Caco-2 (cell line): ENCODE measurements around the gene EPB41. TPM values are rescaled to one million over a fixed set of nuclear protein-coding genes. Genes with fewer than 3 reads are reported as not detected.

Experiments used
- BruUV-seq: library from RNA; stranded (reverse); fragments of 400-500 nt; replicated peaks from 2 replicates; lab custom pipeline; 2021; lab: Mats Ljungman, UMichigan
- CTCF ChIA-PET: fragments of 300-600 bp; sonication (Branson Sonifier 250); formaldehyde crosslinking; loops from one replicate; lab custom pipeline; 2022; ENCODE audit warnings: antibody characterized with exemption; lab: Charles Lee
- POLR2A ChIA-PET: fragments of 300-600 bp; sonication (Branson Sonifier 250); formaldehyde crosslinking; loops from one replicate; lab custom pipeline; 2022; ENCODE audit warnings: antibody characterized with exemption; lab: Charles Lee
- DNase-seq, 2 experiments: peaks; one replicate each; pipeline versions ENCODE4 v3.0.0 to v3.0.0-alpha.2; 2020 to 2022
- H3K27me3 ChIP-seq: replicated peaks from 2 replicates; pipeline ENCODE4 v1.6.0; 2011; ENCODE audit warnings: low read length; ENCODE audit not compliant: control insufficient read depth, insufficient read depth
- H3K36me3 ChIP-seq: 2 replicates; pipeline ENCODE4 v1.5.1; 2011; ENCODE audit warnings: low read length; ENCODE audit not compliant: control insufficient read depth, insufficient read depth
- H3K4me1 ChIP-seq: fragments of 250-450 bp; sonication (Bioruptor Pico); 2 replicates; pipeline ENCODE4 v1.5.1; 2020; ENCODE audit warnings: mild to moderate bottlenecking
- H3K4me3 ChIP-seq: 2 replicates; pipeline ENCODE4 v1.5.1; 2011; ENCODE audit warnings: low read depth, mild to moderate bottlenecking, control low read depth, low read length
- H3K9me3 ChIP-seq: fragments of 250-450 bp; sonication (Bioruptor Pico); 2 replicates; pipeline ENCODE4 v1.5.1; 2020; ENCODE audit warnings: mild to moderate bottlenecking, moderate library complexity
- H3K27ac Mint-ChIP-seq: one replicate; pipeline ENCODE4 v1.8.0; 2022; ENCODE audit warnings: mixed read lengths; ENCODE audit not compliant: unreplicated experiment
- H3K27me3 Mint-ChIP-seq: one replicate; pipeline ENCODE4 v1.8.0; 2022; ENCODE audit warnings: mixed read lengths; ENCODE audit not compliant: insufficient read depth, unreplicated experiment
- H3K36me3 Mint-ChIP-seq: one replicate; pipeline ENCODE4 v1.8.0; 2022; ENCODE audit warnings: mild to moderate bottlenecking, mixed read lengths; ENCODE audit not compliant: insufficient read depth, unreplicated experiment
- H3K4me1 Mint-ChIP-seq: one replicate; pipeline ENCODE4 v1.8.0; 2022; ENCODE audit warnings: low read depth, mixed read lengths; ENCODE audit not compliant: unreplicated experiment
- H3K4me3 Mint-ChIP-seq: one replicate; pipeline ENCODE4 v1.8.0; 2022; ENCODE audit warnings: mild to moderate bottlenecking, moderate library complexity, mixed read lengths; ENCODE audit not compliant: unreplicated experiment
- H3K9me3 Mint-ChIP-seq: one replicate; pipeline ENCODE4 v1.8.0; 2022; ENCODE audit warnings: mixed read lengths; ENCODE audit not compliant: unreplicated experiment
- CTCF ChIP-seq, 2 experiments: fragments of 200-600 bp in 1 of 2; IDR thresholded peaks; 1 replicate in 1 of 2; 2 replicates in 1 of 2; pipeline versions ENCODE4 v1.5.1 to v1.8.0; 2011 to 2022; ENCODE audit warnings: antibody characterized with exemption in 1 of 2, control low read depth in 1 of 2, inconsistent platforms in 1 of 2, low read depth in 1 of 2, low read length in 1 of 2, mild to moderate bottlenecking in 1 of 2, moderate library complexity in 1 of 2; ENCODE audit not compliant: insufficient read depth in 1 of 2, severe bottlenecking in 1 of 2, unreplicated experiment in 1 of 2
- intact Hi-C: fragments of 100-400 bp; cut with micrococcal nuclease; formaldehyde crosslinking; loops from one replicate; pipeline ENCODE4 v1.10.0; 2022; ENCODE audit not compliant: unreplicated experiment
- total RNA-seq: library from RNA; stranded (reverse); gene quantifications from 2 replicates; pipeline ENCODE4 v1.2.3, GENCODE V29; 2022

Gene EPB41
- total RNA-seq, 1 experiment from 2014 or later = 29.5 TPM

GRCh38 chr1:28883242-28883616, 31.1 kb upstream of the EPB41 start:
- TF ChIP-seq CTCF (IDR thresholded peaks at IDR 0.05; ENCODE audit: insufficient read depth in 1 of 2, low read depth in 1 of 2, low read length in 1 of 2, severe bottlenecking in 1 of 2, unreplicated experiment in 1 of 2) = no peak
- peaks cover 17% of the 10 kb centered on the region for H3K4me1 ChIP-seq

GRCh38 chr1:28885472-28885877, 28.9 kb upstream of the EPB41 start:
- Mint-ChIP-seq H3K27me3 (no peaks in the 10 kb centered on the region), H3K9me3 (no peaks in the 10 kb centered on the region), H3K36me3 (peaks cover 20% of the 10 kb centered on the region), H3K27ac (no peak overlapping the region), H3K4me3 (no peak overlapping the region), H3K4me1 (peaks cover 24% of the 10 kb centered on the region)
- ChIA-PET CTCF (interaction anchor here (0.6 to 1.6 kb wide), 4 partner anchors 41 to 317 kb away, joined by 4 to 7 read pairs (median 5); no protein-coding TSS in a partner anchor), POLR2A (no interaction called here)
- intact Hi-C loops = no loop called here
- H3K36me3 ChIP-seq = no peaks in the 10 kb centered on the region; the same call in 1 of the 2 replicates
- H3K27me3 ChIP-seq = no peaks in the 10 kb centered on the region
- no peak overlapping the region for H3K4me3 ChIP-seq
- TF ChIP-seq CTCF (IDR thresholded peaks at IDR 0.05; ENCODE audit: insufficient read depth in 1 of 2, low read depth in 1 of 2, low read length in 1 of 2, severe bottlenecking in 1 of 2, unreplicated experiment in 1 of 2) = no peak
- DNase-seq = no peak
- H3K4me1 ChIP-seq = peaks cover 17% of the 10 kb centered on the region
- BruUV-seq = no TSS peak
- no peaks in the 10 kb centered on the region for H3K9me3 ChIP-seq

More at GRCh38 chr1:28883242-28883616, 31.1 kb upstream of the EPB41 start:
- BruUV-seq = no TSS peak
- Mint-ChIP-seq H3K27me3 (no peaks in the 10 kb centered on the region), H3K4me3 (no peak overlapping the region), H3K4me1 (peaks cover 24% of the 10 kb centered on the region), H3K27ac (no peak overlapping the region), H3K9me3 (no peaks in the 10 kb centered on the region), H3K36me3 (peaks cover 20% of the 10 kb centered on the region)
- Histone ChIP-seq H3K27me3 (no peaks in the 10 kb centered on the region), H3K4me3 (no peak overlapping the region), H3K36me3 (no peaks in the 10 kb centered on the region), H3K9me3 (no peaks in the 10 kb centered on the region)
- ChIA-PET CTCF (no interaction called here), POLR2A (no interaction called here)
- no peak for DNase-seq
- intact Hi-C loops = loop anchor here (2.0 kb wide), 1 partner anchor 234 kb away; no protein-coding TSS in a partner anchor

DNA sequence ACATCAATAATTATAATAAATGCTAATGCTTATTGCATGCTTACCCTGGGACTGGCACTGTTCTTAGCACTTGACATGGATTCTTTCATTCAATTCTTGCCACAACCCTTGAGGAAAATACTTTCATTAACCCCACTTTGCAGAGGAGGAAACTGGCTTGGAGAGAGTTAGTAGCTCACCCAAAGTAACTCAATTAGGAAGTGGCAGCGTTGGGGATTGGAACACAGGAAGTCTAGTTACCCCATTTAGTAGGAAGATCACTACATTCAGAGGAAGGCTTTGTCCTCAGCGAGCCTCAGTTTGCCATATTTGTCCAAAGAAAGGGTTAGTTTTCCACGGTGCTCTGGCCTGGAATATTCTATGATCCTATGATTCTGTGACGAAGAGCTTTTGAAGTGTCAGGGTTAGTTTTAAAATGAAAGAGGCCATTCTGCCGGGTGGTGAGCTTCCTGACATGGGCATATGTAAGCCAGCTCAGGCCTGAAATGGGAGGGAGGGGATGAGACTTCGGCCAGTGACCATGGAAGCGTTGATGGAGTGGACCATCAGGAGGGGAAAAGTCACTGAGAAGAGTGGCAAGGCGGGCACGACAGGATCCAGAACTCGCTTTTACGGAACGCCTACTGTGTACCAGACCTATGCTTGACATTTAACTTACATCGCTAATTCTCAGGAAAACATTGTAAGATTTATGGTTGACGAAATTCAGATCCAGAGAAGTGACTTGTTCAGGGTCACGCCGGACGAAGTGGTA, 28.2 kb upstream of the EPB41 start:
- peak overlapping the region; percentile 83 for H3K27ac Mint-ChIP-seq
- H3K27me3 ChIP-seq = no peaks in the 10 kb centered on the region
- no peaks in the 10 kb centered on the region; the same call in 1 of the 2 replicates for H3K36me3 ChIP-seq
- TF ChIP-seq CTCF (IDR thresholded peaks at IDR 0.05; ENCODE audit: insufficient read depth in 1 of 2, low read depth in 1 of 2, low read length in 1 of 2, severe bottlenecking in 1 of 2, unreplicated experiment in 1 of 2) = no peak
- POLR2A ChIA-PET = no interaction called here
- H3K9me3 Mint-ChIP-seq = no peaks in the 10 kb centered on the region
- no peaks in the 10 kb centered on the region for H3K27me3 Mint-ChIP-seq
- peak overlapping the region; percentile 80 for H3K4me3 Mint-ChIP-seq
- intact Hi-C loops = no loop called here
- peaks cover 17% of the 10 kb centered on the region for H3K4me1 ChIP-seq
- H3K4me3 ChIP-seq = peak overlapping the region; percentile 45
- no peaks in the 10 kb centered on the region for H3K9me3 ChIP-seq
- DNase-seq = no peak
- peaks cover 20% of the 10 kb centered on the region for H3K36me3 Mint-ChIP-seq
- CTCF ChIA-PET = no interaction called here
- peaks cover 24% of the 10 kb centered on the region for H3K4me1 Mint-ChIP-seq
- TSS peak; percentile 92 for BruUV-seq
